GM19438 (cell line): Measurements from ENCODE around the gene CTDSPL.

Experiments used
- ATAC-seq: cut with Tn5 transposase; IDR thresholded peaks from one replicate; pipeline ENCODE4 v1.9.1; 2021; ENCODE audit warnings: low read depth; ENCODE audit not compliant: unreplicated experiment

Gene CTDSPL

DNA sequence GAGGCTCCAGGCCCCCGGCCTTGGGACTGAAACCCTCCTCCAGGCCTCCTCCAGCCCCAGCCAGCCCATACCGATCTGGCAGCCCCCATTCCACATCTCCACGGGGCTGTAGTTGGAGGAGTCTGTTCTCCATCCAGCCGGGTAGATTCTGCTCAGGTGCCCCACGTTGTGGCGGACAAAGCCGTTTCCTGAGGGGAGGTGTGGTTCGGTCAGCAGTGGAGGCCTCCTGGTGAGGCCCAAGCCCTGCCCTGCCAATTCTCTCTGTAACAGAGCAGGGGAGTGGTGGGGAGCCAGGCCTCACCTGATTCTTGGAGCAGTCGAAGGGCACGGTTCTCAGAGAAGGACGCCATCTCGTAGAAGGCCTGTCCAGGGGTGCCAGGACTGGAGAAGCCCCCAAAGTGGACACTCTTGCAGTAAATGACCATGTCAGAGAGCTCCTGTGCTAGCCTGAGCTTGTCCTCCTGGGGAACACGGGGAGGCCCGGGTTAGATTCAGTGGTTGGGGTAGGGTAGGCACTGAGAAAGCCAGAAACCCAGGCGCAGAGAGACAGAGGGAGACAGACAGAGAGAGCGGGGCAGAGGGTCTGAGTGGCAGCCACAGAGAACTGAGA, 147.4 kb downstream of the CTDSPL start:
- ATAC-seq: no peak

DNA sequence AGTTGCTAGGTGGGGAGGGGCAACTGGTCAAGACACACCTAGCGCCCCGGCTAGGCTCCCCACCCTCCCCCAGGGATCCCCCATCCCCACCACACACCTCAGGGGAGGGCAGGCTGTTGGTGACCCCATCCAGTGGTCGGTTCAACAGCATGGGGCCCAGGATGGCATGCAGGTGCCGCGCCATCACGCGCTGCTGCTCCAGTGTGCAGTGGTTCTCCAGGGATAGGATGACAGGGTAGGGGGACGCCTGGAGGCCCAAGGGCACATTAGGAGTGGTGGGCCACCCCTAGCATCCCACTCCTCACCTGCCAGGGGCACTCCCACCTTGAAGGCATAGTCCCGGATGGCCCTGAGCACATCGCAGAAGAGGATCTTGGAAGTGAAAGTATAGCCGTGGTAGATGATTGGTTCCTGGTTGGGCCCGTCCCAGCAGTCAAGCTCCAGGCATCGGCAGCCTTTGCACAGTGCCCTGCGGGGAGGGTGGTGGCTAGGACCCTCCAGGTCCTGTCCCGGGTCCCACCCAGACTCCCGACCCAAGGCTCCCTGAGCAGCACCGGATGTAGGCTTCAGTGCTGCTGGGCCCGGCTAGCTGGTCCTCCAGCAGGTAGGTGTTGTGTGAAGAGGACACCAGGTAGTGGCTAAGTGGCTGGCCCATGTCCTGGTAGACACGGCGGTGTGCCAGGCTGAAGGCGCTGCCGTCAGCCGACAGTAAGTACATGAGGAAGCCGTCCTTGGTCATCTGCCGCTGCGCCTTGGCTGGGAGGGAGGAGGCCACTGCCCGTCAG, 148.3 kb downstream of the CTDSPL start:
- no peak for ATAC-seq

DNA sequence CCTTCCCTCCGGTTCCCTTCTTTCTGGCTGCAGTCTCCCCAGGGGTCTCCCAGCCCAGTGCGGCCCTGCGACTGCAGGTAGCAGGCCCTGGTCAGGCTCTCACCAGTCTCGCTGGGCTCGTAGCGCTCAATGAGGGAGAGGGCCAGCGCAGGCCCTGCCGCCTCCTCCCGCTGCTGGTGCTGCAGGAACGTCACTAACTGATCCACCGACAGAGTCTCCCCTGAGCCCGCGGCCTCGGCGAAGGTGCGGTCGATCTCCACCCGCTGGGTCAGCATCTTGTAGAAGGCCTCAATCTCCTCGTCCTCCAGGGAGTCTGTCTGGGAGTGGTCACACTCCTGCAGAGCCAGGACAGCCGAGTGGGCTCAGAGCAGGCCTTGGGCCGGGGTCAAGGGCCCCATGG, 149.4 kb downstream of the CTDSPL start:
- no peak for ATAC-seq

DNA sequence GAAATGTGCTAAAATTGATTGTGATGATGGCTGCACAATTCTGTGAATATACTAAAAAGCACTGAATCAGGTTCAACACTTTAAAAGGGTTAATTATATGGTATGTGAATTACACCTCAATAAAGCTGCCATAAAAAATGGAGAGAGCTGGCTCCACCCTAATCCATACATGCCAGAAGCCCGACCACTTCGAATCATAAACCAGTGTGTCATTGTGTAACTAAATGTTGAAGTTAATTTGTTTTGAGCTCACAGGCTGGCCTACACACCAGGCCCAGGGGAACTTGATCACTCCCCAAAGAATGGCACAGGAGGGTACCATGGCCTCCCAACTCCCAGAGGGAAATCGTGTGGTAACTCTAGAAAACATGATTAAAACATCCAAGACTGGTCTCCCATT, 153.8 kb downstream of the CTDSPL start:
- no peak for ATAC-seq

DNA sequence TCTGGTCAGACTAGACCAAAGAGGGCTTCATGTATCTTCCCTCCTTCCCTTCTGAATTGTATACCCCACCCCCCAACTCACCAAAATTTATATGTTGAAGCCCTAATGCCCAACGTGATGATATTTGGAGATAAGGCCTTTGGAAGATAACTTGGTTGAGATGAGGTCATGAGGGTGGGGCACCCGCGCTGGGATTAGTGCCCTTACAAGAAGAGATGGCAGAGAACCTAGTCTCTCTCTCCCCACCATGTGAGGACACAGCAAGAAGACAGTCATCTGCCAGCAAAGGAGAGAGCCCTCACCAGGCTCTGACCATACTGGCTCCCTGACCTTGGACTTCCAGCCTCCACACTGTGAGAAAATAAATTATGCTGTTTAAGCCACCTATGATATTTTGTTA, 154.3 kb downstream of the CTDSPL start:
- no peak for ATAC-seq

DNA sequence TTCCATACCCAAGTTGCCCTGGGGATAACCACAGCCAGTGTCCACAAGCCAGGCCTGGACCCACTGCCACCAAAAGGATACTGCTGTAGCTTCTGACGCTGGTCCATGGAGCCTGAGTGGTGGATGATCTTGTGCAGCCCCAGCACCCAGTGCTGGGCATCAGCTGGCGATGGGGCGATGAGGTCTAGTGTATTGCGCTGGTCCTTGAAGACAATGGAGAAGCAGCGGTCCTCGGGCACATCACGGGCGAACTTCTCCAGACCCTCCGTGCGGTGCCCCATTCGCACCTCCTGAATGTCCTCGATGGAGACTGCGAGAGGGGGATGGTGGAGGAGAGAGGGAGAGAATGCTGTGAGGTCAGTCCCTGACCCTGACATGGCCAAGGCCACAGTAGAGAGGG, 154.7 kb downstream of the CTDSPL start:
- no peak for ATAC-seq

DNA sequence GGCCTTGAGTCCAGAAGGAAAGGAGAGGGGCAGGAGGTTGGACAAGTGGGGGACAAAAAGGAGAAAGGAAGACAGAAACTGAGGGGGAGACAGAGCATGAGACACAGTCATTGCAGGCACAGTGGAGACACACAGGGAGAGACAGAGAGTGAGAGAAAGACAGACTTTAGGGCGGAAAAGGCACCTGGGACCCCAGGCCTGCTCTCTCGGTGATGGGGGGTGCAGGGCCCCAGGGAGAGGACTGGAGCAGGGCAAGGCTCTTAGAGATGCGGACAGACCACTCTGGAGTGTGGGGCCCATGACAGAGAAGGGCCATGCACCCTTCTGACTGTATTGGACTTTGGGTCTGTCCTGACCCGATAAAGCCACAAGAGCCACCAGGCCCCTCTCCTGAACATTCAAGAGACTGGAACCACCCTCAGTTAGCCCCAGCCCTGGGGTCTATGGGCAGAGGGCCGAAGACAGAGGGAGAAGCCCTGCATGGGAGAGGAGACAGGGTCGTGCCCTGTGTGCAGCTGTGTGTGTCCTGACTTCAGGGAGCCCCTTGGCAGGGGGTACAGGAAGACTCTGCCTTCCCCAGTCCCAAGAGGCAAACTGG, 155.3 kb downstream of the CTDSPL start:
- no peak for ATAC-seq

DNA sequence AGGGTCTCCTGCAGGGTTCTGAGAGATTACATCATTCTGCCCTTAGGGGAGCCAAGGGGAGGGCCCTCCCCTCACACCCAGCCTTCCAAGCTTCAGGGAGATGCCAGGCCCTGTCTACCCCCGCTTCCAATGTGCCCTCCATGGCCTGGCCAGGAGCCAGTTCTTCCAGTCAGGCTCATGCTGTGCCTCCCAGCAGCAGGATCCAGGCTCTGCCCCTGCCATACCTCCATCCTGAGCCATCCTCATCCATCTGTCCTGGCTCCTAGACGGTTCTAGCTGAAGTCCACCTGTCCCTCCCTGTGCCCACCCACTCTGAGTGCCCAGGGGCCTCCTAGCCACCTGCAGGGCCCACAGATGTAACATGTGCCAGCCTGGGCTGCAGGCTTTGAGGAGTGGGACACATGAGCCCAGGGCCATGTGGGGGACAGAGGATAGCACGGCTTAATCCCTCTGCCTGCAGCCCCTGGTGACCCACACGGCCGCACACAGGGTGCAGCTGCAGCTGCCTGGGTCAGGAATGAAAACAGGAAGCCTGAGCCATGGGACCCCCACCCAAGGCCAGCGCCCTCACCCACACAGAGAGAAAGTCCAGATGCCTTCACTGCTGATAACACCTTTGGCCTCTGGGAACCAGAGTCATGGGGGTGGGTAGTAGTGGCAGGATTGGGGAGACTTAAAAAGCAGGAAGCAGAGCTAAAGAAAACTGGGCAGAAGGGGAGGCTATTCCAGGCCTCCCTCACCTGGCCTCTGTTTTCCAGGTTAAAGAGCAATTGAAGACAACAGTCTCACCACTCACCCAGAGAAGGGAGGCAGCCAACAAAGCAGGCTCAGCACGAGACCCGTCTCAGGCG, 156.0 kb downstream of the CTDSPL start:
- no peak for ATAC-seq

DNA sequence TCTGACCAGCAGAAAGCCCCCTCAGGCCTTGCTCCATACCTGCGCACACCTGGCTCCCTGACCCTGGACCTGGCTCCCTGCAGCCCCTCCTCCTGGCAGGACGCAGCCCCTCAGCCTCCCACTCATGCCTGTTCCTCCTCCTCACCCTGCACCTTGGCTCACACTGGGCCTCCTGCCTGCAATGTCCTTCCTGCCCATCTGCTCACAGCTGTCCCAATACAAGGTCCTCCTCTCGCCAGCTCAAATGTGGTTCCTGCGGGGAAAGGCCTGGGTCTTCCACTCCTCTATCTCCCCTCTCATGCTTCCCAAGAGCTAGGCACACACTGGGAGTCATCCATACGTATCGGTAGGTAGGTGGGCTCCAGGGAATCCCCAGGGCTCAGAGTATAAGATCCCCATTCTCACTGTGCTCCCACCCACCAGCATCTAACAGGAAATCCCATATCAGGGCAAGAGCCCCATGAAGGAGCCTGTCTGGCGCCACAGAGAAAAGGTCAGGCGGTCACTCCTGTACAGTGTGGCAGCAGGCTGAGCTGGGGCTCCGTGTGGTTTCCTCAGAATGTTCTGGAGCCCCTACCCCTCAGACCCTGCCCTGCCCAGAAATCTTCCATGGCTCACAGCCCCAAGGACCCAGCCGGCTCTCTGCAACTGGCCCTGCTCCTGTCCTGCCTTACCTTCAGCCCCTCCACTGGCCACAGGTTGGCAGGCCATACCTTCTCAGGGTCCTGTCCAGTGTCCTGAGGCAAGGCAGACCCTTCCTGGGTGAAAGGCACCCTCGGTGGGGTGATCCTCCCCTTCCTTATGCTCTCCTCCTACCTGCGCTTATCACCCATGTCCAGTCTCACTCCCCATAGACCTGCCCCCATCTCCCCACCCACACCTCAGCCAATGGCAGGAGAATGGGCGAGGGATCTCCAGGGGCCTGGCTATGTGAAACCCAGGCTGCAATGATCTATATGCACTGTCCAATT, 156.9 kb downstream of the CTDSPL start:
- no peak for ATAC-seq

DNA sequence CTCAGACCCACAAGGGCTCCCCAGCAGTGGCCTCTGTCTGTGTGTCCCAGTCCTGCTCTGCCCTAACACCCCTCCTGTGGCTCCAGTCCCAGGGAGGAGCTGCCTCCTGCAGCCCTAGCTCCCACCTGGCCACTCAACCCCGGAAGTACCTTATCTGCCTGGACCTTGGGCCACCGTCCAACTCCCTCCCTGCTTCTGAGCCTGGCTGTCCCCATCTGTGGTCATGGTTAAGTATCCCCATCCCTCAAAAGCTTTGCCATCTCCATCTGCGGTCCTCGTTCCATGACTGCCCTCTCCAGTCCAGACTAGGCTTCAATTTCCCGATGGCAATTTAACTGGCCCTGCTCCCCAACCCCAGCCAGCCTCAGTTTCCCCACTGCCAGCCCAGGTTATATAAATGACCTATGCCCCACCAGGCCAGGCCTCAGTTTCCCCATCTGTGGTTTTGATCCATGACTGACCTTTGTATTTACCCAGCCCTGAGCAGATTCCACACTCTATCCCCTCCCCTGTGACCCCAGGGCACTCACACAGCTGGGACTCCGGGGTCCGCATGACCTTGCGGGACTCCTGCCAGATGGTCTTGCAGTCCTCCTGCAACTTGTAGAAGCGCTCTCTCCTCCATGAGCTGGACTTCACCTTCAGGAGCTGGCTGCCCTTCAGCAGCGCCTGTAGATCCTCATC, 158.1 kb downstream of the CTDSPL start:
- no peak for ATAC-seq

DNA sequence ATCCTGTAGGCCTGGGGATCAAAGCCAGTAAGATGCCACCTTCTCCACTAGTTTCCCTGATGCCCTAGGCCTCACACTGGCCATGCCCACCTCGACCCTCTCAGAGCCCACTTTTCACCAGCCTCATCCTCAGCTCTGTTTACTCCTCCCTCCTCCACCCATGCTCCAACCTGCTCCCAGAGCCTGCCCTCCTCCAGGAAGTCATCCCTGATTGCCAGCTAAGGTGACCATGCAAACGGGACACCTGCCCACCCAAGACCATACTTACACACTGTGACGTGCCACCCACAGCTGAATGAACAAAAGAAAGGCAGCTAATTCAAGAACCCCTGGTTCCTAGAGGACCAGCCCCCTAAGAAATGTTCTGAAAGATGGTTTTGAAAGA, 158.7 kb downstream of the CTDSPL start:
- no peak for ATAC-seq

DNA sequence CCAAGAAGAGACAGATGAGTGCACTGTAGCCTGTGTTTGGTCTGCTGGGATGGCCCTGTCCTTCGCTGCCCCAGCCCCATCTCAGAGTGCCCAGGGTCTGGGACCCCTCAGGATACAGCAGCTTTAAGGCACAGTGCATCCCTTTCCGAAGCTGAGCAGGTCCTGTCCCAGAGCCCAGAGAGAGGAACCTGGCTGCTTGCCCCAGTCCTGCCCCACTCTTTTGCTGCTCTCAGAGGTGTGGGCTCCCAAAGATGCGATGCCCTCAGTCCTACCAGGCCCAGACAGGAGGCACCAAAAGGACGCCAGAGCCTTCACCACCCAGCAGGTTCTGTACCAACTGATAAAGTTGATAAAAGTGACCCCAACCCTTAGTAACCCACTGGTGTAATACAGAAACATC, 159.5 kb downstream of the CTDSPL start:
- no peak for ATAC-seq

DNA sequence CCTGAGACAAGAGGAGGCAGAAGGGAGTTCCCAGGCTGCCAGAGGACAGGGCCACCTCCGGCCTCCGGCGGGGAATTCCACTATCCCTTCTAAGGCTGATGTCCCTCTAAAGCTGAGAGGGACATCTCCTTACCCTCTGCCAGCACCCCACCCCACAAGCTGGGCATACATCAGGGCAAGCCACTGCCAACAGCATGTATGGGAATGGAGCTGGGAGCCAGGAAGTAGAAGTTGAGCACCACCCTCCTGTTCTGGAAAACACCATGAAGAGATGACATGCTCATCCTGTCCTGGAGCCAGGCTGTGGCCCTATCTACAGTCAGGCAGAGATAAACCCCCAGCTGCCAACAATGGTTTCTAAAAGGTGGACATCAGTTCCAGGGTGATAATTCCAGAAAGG, 160.6 kb downstream of the CTDSPL start:
- ATAC-seq: no peak

DNA sequence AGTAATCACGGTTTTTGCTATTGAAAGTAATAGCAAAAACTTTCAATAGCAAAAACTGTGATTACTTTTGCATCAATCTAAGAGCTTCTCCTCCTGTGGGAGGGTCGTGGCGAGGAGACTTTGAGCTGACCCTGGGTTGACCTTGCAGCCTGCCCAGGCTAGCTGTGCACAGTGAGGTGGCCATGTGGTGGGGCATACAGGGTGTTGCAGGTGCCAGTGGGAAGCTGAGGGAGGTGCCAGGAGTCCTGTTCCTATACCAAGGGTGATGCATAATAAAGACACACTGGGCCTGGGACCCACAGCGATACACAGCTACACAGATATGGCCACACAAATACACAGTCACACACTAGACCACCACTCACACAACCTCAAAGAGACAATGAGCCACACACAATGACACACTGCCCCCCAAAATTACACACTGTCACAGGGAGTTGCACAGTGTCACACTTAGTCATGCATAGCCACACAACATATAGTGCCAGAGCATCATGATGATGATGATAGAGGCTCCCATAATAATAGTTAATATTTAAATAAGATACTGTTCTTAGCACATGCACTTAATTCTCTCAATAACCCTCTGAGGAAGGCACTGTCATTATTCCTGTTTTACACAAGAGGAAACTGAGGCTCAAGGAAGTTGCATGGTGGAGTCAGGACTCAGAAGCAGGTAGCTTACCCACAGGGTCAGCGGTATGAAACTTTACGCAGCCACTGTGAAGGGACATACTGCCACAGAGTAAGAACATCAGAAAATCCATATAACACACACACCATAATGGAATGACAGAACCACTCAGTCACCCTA, 161.4 kb downstream of the CTDSPL start:
- ATAC-seq: no peak

DNA sequence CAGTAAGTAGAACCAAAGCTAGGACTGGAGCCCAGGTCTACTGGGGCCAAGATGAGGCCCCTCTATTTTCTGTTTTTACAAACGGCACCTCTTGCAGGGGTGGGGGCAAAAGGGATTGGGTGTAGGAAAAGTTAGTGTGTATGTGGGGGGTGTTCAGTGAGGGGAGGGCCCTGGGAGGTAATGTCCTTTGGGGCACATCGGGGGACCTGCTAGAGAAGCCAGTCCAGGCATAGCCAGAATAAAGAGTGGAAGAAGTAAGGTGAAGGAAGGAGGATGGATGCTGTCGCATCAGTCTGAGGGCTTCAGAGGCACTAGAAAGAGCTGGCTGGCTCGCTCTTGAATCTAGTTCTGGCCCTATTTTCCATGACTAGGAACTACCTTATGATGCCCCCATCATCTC, 165.2 kb downstream of the CTDSPL start:
- no peak for ATAC-seq

DNA sequence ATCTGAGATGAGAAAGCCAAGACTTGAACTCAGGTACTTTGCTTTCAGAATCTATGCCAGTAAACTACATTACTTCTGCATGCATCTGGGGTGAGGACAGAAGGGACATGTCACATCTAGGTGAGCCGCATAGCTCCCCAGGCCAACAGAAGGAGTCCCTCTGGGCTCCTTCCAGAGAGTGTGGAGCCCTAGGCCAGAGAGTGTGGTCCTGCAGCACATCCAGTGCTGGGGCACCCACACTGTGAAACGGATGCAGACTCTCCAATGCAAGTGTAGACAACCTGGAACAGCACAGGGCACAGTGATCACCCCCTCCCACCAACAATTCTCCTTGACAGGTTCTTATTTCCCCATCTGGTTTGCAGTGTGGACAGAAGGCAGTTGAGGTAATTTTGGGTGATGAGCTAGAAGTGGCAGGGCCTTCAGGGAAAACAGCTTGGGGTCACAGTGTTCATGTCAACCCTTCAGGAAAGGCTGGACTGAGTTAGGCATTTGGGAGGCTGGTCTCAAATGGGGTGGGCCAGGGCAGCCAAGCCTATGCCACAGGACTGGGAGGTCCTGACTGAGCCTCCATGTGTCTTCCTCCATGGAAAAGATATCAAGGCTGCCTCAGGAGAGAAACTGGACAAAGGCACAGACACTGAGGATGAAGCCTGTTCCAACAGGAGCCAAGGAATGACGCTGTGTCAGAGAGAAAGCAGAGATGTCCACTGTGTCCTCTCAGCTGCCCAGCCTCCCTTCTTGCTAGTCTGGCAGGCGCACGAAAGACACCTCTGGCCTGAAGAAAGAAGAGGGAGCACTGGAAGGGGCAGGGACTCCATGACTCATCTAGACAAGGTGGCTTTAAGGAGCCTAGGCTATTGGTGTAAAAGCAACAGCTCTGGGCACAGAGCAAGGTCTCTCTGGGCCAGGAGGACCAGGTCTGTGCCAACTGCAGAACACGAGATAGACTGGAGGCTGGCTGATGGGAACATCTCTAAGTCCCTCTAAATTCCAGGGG, 166.1 kb downstream of the CTDSPL start:
- no peak for ATAC-seq

DNA sequence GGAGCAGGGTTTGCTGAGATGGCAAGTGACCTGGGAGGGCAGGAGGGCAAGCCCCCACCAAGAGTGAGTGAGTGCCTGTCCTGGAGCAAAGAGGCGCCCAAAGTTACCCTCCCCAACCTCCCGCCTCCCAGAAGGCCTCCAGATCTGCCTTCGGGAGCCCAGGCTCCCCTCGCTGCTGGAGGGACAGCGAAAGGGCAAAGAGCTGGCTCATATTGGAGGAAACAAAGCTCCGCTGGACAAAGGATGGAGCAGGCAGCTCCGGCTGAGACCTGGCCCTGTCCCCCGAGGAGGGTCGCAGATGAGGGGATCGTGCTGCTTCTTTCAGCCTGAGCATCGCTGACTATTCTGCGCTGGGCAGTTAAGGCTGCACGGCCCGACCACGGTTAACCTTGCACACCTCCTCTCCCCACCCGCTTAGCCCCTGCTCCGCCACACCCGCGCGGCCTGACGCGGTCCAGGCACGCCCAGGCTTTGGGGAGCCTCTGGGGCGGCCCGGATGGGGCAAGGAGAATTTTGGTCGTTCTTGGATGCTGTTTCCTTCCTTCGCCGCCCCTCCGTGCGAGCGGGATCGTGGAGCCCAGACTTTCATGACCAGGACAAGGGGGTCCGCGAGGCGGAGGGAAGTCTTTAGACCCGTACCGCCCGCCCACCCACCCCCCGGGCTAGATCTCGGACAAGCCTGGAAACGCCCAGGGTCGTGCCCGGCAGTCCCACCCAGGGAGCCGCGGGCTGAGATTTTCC, 167.1 kb downstream of the CTDSPL start:
- no peak for ATAC-seq
